Measurements from ENCODE around the gene DLGAP4.
A peak's percentile ranks its signal among the peaks of the same experiment; 100 is the strongest.

DLGAP4 gene

GRCh38 chr20:36571564-36572504, 265.7 kb downstream of the DLGAP4 start:
- H3K4me3 ChIP-seq (ENCODE audit: control insufficient read depth, low read depth, low read length), result no peak overlapping the region
- DNase-seq (ENCODE audit: low read depth), result no peak
- TF ChIP-seq CTCF (conservative IDR thresholded peaks at IDR 0.05; ENCODE audit: control insufficient read depth, insufficient read depth, low read depth, low read length), result no peak

- peak overlapping the region; percentile 26 for H3K4me3 ChIP-seq (ENCODE audit: control insufficient read depth, low read depth, low read length)
- TF ChIP-seq CTCF (conservative IDR thresholded peaks at IDR 0.05; ENCODE audit: control insufficient read depth, insufficient read depth, low read depth, low read length), result no peak
- peak; percentile 37 for DNase-seq (ENCODE audit: low read depth)
These were observed 266.6 kb downstream of the DLGAP4 start for GRCh38 chr20:36572701-36573102.

DNA sequence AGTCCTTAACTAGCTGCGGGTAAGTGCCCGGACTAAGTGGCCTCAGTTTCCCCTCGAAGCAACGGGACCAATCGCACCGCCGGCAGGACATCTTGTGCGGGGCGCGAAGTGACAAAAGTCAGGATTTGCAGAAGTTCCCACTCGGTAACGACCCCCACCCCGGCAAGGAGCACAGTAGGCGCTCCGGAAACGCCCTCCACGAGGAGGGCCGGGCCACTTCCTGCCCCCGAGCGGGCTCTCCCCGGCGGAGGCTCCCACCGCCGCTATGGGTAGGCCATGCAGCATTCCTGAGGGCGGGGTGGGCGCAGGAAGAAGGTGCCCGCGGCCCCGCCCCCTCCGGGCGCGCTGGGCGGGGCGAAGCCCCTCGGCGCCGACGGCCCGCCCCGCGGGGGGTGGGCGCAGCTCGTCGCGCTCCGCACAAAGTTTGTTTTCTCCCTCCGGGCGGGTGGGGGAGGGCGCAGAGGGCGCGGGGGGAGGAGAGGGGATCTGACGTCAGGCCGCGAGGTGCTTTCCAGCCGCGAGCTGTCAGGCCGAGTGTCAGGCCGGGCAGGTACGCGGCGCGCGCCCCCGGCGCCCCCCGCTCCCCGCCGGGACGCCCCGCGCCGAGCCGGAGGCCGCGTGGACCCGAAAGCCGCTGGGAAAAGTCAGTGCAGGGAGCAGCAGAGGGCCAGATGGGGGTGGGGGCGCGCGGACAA, 267.1 kb downstream of the DLGAP4 start, which contains the start of gene TGIF2:
Gene TGIF2 (plus strand): TSS at position 495 of the 695 bp plus-strand sequence. CDS start 5,178 bp downstream, outside the sequence.
- peak within 1 kb of the TSS; percentile 60 for H3K4me3 ChIP-seq (ENCODE audit: control insufficient read depth, low read depth, low read length)
- TF ChIP-seq CTCF (conservative IDR thresholded peaks at IDR 0.05; ENCODE audit: control insufficient read depth, insufficient read depth, low read depth, low read length), result no peak
- DNase-seq (ENCODE audit: low read depth), result peak; percentile 46

DNA sequence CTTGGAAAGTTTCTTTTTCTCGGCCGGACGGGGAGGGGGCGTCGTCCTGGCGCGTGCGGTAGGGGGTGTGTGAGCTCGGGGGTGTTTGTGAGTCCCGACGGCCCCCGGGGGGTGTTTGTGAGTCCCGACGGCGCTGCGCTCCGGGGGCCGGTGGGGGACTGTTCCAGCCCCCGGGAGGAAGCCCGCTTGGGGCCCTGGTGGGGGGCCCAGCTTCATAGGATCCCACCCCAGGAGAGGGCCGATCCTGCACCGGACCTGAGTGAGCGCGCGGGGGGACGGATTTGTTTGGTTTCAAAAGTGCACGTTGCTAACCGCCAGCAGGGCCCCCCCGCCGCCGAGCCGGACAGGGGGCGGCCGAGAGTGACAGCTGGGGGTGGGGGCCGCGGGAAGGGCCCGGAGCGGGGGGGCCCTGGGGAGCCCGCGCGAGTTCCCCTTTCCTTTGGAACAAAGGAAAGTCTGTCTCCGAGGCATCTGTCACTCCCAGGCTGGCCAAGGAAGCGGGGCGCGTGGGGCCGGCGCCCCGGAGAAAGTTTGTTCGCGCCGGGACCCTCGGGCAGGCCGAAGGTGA, 267.7 kb downstream of the DLGAP4 start:
- TF ChIP-seq CTCF (conservative IDR thresholded peaks at IDR 0.05; ENCODE audit: control insufficient read depth, insufficient read depth, low read depth, low read length), result no peak
- no peak for DNase-seq (ENCODE audit: low read depth)
- H3K4me3 ChIP-seq (ENCODE audit: control insufficient read depth, low read depth, low read length), result peak overlapping the region; percentile 60

GRCh38 chr20:36574366-36575135, 268.4 kb downstream of the DLGAP4 start:
- H3K4me3 ChIP-seq (ENCODE audit: control insufficient read depth, low read depth, low read length), result peak overlapping the region; percentile 60
- peak; percentile 26 for DNase-seq (ENCODE audit: low read depth)
- TF ChIP-seq CTCF (conservative IDR thresholded peaks at IDR 0.05; ENCODE audit: control insufficient read depth, insufficient read depth, low read depth, low read length), result no peak

- no peak for DNase-seq (ENCODE audit: low read depth)
- no peak overlapping the region for H3K4me3 ChIP-seq (ENCODE audit: control insufficient read depth, low read depth, low read length)
- TF ChIP-seq CTCF (conservative IDR thresholded peaks at IDR 0.05; ENCODE audit: control insufficient read depth, insufficient read depth, low read depth, low read length), result no peak
These were observed 269.9 kb downstream of the DLGAP4 start for GRCh38 chr20:36576081-36576445.
